ENCODE data around the gene CEMIP. TPM values are rescaled to one million over a fixed set of nuclear protein-coding genes. Genes with fewer than 3 reads are reported as not detected.

The CEMIP gene
- total RNA-seq, 6 experiments from 2014 or later, result 5.8 to 53.2 (median 48.3) TPM

DNA sequence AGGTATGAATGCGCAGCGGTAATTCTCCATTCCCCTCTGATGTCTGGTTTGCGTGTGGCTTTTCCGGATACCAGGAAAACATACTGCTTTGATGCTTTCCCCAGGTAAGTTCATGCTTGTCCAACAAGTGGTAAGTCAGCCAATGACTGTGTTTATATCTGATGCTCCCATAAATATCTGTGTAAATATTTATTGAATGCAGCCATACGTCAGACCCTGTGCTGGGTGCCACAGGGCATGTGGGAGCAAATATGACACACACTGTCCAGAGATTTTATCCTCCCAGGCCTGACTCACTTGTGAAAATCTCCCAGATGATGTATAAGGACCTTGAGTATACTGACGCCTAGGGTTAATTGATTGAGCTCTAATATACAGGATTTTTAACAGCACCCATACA is 29.6 kb upstream of the CEMIP start:
- Mint-ChIP-seq H3K9me3 (no peaks in the 10 kb centered on the region), H3K36me3 (ENCODE audit: low read depth) (peaks cover 32% of the 10 kb centered on the region), H3K27me3 (ENCODE audit: insufficient read depth) (no peaks in the 10 kb centered on the region; the same call in 1 of the 2 replicates), H3K4me1 (ENCODE audit: low read depth) (peaks cover 42% of the 10 kb centered on the region), H3K27ac (peak overlapping the region; percentile 8; the same call in 1 of the 2 replicates), H3K4me3 (no peak overlapping the region)
- peak; percentile 75 for DNase-seq
- TF ChIP-seq, protein P1, sequence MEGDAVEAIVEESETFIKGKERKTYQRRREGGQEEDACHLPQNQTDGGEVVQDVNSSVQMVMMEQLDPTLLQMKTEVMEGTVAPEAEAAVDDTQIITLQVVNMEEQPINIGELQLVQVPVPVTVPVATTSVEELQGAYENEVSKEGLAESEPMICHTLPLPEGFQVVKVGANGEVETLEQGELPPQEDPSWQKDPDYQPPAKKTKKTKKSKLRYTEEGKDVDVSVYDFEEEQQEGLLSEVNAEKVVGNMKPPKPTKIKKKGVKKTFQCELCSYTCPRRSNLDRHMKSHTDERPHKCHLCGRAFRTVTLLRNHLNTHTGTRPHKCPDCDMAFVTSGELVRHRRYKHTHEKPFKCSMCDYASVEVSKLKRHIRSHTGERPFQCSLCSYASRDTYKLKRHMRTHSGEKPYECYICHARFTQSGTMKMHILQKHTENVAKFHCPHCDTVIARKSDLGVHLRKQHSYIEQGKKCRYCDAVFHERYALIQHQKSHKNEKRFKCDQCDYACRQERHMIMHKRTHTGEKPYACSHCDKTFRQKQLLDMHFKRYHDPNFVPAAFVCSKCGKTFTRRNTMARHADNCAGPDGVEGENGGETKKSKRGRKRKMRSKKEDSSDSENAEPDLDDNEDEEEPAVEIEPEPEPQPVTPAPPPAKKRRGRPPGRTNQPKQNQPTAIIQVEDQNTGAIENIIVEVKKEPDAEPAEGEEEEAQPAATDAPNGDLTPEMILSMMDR (IDR thresholded peaks at IDR 0.05), result 0 out of 2 replicates have a peak, but pooled peaks have one; percentile 11

DNA sequence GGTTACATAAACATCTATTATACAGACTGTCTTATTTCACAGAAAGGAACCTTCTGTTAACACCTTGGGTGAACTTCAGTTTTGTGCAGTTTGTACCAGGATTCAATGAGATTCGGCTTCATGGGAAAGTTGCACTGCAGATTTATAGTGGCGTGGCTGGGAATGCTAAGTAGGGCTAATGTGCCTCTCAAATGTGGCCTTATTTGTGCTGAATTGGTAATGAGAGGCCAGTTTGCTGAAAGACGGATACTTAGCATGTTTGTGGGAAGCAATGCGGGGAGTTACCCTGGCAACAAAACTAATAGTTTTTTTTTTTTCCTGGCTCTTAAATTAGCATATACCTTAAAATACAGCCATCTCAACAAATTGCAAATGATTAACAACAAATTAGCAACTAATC is 28.6 kb upstream of the CEMIP start:
- TF ChIP-seq, protein P1 (IDR thresholded peaks at IDR 0.05), result no peak
- Mint-ChIP-seq H3K36me3 (ENCODE audit: low read depth) (peaks cover 36% of the 10 kb centered on the region), H3K4me1 (ENCODE audit: low read depth) (peaks cover 32% of the 10 kb centered on the region), H3K9me3 (no peaks in the 10 kb centered on the region), H3K27ac (no peak overlapping the region), H3K4me3 (no peak overlapping the region), H3K27me3 (ENCODE audit: insufficient read depth) (no peaks in the 10 kb centered on the region; the same call in 1 of the 2 replicates)
- no peak for DNase-seq

DNA sequence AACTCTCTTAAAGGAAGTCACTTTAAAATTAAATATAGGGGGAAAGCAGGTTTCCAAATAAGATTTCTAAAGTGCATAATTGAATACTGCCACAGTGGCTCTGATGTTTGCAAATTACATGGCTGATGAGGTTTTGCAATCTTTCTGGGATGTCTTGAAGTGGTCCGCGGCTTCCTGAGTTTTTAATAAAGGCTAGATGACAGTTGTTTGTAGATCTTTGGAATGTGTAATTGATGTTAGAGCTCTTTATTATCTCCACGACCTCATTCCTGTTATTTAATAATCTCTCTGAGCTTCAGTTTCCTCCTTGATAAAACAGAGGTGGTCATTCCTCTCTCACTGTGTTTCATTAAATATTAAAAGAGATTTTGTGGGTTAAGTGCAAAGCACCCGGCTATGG is 27.0 kb upstream of the CEMIP start:
- no peak for DNase-seq
- Mint-ChIP-seq H3K9me3 (no peaks in the 10 kb centered on the region), H3K4me1 (ENCODE audit: low read depth) (peaks cover 21% of the 10 kb centered on the region), H3K27ac (no peak overlapping the region), H3K27me3 (ENCODE audit: insufficient read depth) (no peaks in the 10 kb centered on the region), H3K4me3 (no peak overlapping the region), H3K36me3 (ENCODE audit: low read depth) (peaks cover 34% of the 10 kb centered on the region)
- TF ChIP-seq, protein P1 (IDR thresholded peaks at IDR 0.05), result no peak

DNA sequence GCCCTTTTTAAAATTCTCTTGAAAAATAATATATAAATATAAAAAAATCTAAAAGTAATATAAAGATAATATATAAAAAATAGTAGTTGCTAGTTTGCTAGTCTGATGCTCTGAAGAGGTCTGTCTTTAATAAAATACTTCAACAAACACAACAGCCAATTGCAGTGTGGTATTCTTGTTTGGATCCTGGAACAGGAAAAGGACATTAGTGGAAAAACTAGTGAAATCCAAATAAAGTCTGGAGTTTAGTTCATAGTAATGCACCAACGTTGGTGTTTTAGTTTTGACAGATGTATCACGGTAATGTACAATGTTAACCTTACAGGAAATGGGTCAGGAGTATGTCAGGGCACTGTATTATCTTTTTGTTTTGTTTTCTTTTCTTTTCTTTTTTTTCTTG is 26.0 kb upstream of the CEMIP start:
- H3K36me3 Mint-ChIP-seq (ENCODE audit: low read depth), result peaks cover 27% of the 10 kb centered on the region
- TF ChIP-seq, protein P1 (IDR thresholded peaks at IDR 0.05), result no peak

DNA sequence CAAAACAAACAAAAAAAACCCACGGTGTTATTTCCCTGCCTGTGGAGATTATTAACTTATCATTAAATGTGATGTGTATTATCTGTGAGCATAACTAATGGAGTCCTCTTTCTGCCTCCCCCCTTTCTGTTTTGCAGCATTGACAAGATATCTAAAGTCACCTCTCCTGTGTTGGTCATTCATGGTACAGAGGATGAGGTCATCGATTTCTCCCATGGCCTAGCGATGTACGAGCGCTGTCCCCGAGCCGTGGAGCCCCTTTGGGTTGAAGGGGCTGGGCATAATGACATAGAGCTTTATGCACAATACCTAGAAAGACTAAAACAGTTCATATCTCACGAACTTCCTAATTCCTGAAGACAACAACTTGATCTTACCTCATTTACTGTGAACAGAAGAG is 25.2 kb upstream of the CEMIP start:
- no peaks in the 10 kb centered on the region for H3K9me3 Mint-ChIP-seq
- peaks cover 2% of the 10 kb centered on the region; the same call in 1 of the 2 replicates for H3K27me3 Mint-ChIP-seq (ENCODE audit: insufficient read depth)
- no peak overlapping the region for H3K27ac Mint-ChIP-seq
- DNase-seq, result no peak
- H3K36me3 Mint-ChIP-seq (ENCODE audit: low read depth), result peaks cover 22% of the 10 kb centered on the region
- TF ChIP-seq, protein P1 (IDR thresholded peaks at IDR 0.05), result no peak
- no peak overlapping the region for H3K4me3 Mint-ChIP-seq
- peaks cover 15% of the 10 kb centered on the region for H3K4me1 Mint-ChIP-seq (ENCODE audit: low read depth)

More for the DNA sequence above, 26.0 kb upstream of the CEMIP start:
- Mint-ChIP-seq H3K9me3 (no peaks in the 10 kb centered on the region), H3K4me1 (ENCODE audit: low read depth) (peaks cover 16% of the 10 kb centered on the region), H3K4me3 (no peak overlapping the region), H3K27ac (no peak overlapping the region), H3K27me3 (ENCODE audit: insufficient read depth) (peaks cover 2% of the 10 kb centered on the region; the same call in 1 of the 2 replicates)
- DNase-seq, result no peak

Measured in HFFc6 (cell line).